AG09319 (cell line): ENCODE data around the gene COL6A2.
"Not testable (repeated sequence)": the region's sequence is repeated elsewhere in the genome, so short reads cannot be mapped to it uniquely, and the experiment has no call there.

Source experiments
- DNase-seq: peaks from one replicate; pipeline ENCODE4 v3.0.0-alpha.2; 2010; ENCODE audit warnings: low read depth; ENCODE audit errors: extremely low read depth
- TF ChIP-seq, protein P1 (sequence below): IDR thresholded peaks from 2 replicates; pipeline ENCODE4 v1.5.1; 2011; ENCODE audit warnings: low read depth, mild to moderate bottlenecking, inconsistent platforms, low read length, moderate library complexity

COL6A2 gene

DNA sequence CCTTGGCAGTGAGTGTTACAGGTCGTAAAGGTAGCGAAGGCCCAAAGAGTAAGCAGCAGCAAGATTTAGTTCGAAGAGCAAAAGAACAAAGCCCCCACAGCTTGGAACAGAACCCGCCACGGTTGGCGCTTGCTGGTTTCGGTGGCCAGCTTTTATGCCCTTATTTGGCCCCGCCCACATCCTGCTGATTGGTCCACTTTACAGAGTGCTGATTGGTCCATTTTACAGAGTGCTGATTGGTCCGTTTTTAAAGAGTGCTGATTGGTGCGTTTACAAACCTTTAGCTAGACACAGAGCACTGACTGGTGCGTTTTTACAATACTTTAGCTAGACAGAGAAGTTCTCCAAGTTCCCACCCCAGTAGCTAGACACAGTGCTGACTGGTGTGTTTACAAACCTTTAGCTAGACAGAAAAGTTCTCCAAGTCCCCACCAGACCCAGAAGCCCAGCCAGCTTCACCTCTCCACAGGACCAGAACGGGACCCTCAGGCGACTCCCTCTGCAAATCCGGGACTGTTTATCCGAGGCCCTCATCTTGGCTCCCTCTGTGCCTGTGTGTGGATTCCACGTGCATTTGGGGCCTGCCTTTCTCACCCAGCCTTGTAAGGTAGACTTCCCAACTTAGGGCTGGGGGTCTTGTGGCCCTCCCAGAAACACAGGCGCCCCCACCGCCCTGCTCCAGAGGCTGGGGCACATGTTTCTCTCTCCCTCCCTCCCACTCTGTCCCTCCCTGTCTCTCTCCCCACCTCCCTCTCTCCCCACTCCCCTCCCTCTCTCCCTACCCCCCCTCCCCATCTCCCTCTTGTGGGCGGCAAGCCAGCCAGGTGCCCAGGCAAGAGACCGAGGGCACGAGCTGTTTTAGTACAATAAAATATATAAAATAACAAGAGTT, 44.9 kb downstream of the COL6A2 start:
- no peak for DNase-seq
- TF ChIP-seq, protein P1, sequence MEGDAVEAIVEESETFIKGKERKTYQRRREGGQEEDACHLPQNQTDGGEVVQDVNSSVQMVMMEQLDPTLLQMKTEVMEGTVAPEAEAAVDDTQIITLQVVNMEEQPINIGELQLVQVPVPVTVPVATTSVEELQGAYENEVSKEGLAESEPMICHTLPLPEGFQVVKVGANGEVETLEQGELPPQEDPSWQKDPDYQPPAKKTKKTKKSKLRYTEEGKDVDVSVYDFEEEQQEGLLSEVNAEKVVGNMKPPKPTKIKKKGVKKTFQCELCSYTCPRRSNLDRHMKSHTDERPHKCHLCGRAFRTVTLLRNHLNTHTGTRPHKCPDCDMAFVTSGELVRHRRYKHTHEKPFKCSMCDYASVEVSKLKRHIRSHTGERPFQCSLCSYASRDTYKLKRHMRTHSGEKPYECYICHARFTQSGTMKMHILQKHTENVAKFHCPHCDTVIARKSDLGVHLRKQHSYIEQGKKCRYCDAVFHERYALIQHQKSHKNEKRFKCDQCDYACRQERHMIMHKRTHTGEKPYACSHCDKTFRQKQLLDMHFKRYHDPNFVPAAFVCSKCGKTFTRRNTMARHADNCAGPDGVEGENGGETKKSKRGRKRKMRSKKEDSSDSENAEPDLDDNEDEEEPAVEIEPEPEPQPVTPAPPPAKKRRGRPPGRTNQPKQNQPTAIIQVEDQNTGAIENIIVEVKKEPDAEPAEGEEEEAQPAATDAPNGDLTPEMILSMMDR = no peak

DNA sequence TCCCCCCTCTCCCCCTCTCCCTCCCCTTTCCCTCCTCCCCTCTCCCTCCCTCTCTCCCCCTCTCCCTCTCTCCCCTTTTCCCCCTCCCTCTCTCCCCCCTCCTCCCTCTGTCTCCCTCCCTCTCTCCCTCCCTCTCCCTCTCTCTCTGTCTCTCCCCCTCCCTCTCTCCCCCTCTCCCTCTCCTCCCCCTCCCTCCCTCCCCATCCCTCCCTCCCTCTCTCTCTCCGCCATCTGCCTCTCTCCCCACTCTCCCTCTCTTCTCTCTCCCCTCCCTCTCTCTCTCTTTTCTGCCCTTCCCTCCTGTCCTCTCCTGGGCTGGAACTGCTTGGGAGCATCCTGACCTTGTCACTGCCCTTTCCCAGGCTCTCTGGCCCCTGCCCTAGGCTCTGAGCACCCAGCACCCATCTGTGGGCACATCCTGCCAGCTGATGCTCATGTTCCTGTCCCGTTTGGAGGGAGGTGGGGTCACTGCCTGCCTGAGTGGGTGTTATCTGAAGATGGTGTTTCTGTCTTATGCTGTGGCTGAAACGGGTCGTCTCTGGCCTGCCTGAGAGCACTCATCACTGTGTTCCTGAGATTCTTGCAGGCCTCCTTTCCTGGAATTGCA, 46.7 kb downstream of the COL6A2 start:
- DNase-seq = no peak
- TF ChIP-seq, protein P1 = no peak

DNA sequence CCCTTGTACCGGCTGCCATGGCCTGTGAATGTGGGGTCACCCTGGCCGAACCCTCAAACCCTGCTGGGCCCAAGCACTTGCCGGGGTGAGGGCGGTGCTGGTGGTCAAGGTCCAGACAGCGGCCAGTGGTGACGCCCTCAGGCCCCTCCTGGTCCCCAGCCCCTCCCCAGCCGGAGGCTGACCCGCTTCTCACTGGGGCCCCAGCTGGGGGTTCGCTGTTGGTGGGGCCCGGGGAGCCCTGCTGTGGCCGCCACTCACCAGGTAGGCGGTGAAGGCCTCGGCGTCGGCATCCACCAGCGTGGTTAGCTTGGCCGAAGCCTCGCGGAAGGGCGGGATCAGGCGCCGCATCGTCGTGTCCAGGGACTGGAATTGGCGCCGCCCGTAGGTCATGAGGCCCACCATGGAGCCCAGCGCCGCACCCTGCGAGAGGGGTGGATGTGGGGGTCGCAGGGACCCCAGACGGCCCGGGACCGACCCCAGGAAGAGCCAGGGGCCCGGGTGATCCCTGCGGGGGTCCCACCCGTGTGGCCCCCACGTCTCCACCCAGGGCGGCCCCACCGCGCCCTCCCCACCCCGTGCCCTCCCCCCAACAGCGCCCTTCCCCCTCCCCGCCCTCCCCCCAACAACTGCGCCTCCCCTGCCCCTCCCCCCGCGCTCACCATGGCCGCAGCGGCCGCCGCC, 47.4 kb downstream of the COL6A2 start:
- DNase-seq = no peak
- TF ChIP-seq, protein P1 = no peak

- TF ChIP-seq, protein P1 = no peak
- DNase-seq = no peak
Measured at GRCh38 chr21:46145840-46146691, 48.2 kb downstream of the COL6A2 start.

- no peak for DNase-seq
Measured at GRCh38 chr21:46146856-46147255, 48.9 kb downstream of the COL6A2 start.

GRCh38 chr21:46147429-46147828, 49.5 kb downstream of the COL6A2 start:
- TF ChIP-seq, protein P1 = peak; percentile 58

More at GRCh38 chr21:46146856-46147255, 48.9 kb downstream of the COL6A2 start:
- TF ChIP-seq, protein P1 = no peak

More at GRCh38 chr21:46147429-46147828, 49.5 kb downstream of the COL6A2 start:
- not testable (repeated sequence) for DNase-seq
